ENCODE measurements around the gene RALGDS.

Gene RALGDS

GRCh38 chr9:133146746-133147411 lies 25.8 kb upstream of the RALGDS start:
- Histone ChIP-seq H3K27me3 (ENCODE audit: insufficient read depth, poor library complexity, severe bottlenecking) (no peaks in the 10 kb centered on the region), H3K4me3 (replicated peaks; ENCODE audit: insufficient read depth, low read length) (no peak overlapping the region), H3K27ac (replicated peaks) (no peak overlapping the region)
- TF ChIP-seq CTCF (IDR thresholded peaks at IDR 0.05; ENCODE audit: insufficient read depth, low read length): no peak
- TF ChIP-seq SPI1 (IDR thresholded peaks at IDR 0.05; ENCODE audit: borderline replicate concordance, low read depth): no peak
- TF ChIP-seq POLR2AphosphoS5 (IDR thresholded peaks at IDR 0.05; ENCODE audit: low read depth): no peak; the same call in 1 of the 2 replicates
- no peak for TF ChIP-seq GABPA (IDR thresholded peaks at IDR 0.05; ENCODE audit: low read depth)
- TF ChIP-seq, protein P1, sequence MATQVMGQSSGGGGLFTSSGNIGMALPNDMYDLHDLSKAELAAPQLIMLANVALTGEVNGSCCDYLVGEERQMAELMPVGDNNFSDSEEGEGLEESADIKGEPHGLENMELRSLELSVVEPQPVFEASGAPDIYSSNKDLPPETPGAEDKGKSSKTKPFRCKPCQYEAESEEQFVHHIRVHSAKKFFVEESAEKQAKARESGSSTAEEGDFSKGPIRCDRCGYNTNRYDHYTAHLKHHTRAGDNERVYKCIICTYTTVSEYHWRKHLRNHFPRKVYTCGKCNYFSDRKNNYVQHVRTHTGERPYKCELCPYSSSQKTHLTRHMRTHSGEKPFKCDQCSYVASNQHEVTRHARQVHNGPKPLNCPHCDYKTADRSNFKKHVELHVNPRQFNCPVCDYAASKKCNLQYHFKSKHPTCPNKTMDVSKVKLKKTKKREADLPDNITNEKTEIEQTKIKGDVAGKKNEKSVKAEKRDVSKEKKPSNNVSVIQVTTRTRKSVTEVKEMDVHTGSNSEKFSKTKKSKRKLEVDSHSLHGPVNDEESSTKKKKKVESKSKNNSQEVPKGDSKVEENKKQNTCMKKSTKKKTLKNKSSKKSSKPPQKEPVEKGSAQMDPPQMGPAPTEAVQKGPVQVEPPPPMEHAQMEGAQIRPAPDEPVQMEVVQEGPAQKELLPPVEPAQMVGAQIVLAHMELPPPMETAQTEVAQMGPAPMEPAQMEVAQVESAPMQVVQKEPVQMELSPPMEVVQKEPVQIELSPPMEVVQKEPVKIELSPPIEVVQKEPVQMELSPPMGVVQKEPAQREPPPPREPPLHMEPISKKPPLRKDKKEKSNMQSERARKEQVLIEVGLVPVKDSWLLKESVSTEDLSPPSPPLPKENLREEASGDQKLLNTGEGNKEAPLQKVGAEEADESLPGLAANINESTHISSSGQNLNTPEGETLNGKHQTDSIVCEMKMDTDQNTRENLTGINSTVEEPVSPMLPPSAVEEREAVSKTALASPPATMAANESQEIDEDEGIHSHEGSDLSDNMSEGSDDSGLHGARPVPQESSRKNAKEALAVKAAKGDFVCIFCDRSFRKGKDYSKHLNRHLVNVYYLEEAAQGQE (IDR thresholded peaks at IDR 0.05; ENCODE audit: insufficient replicate concordance, low read depth): no peak
- no peak for DNase-seq (ENCODE audit: low read depth in 1 of 2, low spot score in 1 of 2)

GRCh38 chr9:133144904-133145851 lies 24.1 kb upstream of the RALGDS start:
- no peaks in the 10 kb centered on the region for H3K27me3 ChIP-seq (ENCODE audit: insufficient read depth, poor library complexity, severe bottlenecking)
- no peak overlapping the region for H3K4me3 ChIP-seq (replicated peaks; ENCODE audit: insufficient read depth, low read length)
- no peak overlapping the region for H3K27ac ChIP-seq (replicated peaks)
- TF ChIP-seq POLR2AphosphoS5 (IDR thresholded peaks at IDR 0.05; ENCODE audit: low read depth) (no peak), SPI1 (IDR thresholded peaks at IDR 0.05; ENCODE audit: borderline replicate concordance, low read depth) (peak; percentile 49; the same call in 1 of the 2 replicates)
- DNase-seq (ENCODE audit: low read depth in 1 of 2, low spot score in 1 of 2): no peak

DNA sequence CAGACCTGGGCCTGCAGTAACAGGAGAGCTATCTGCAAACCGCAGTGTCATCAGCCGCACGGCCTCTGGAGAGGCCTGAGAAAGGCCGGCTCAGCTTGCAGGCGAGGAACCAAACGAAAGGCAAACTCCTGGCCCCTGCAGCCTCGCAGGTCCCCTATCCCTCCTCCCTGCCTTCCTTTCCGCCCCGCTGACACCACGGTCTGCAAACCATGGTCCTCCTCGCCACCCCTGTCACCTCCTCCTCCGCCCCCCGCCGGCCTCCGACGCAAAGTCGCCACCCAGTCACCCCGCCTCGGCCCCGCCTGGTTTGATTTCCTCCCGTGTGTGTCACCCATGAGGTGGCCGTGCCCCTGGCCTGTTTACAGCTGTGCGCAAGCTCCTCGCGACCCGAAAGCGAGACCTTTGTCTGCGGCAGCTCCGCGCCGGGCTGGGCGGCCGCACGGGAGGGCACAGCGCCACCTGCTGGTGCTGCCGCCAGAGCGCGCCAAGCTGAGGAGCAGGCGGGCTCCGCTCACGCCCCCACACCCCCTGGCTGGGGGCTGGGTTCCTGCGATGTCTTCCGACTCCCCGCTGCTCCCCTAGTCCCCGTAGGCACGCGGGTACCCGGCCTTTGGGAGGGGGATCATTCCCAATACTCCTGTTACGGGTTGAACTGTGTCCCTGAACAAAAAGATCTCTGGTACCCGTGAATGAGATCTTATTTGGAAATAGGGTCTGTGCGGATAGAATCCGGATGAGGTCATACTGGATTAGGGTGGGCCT lies 23.3 kb upstream of the RALGDS start:
- peak in 1 of 2 experiments; percentile 26 for DNase-seq (ENCODE audit: low read depth in 1 of 2, low spot score in 1 of 2)
- H3K27ac ChIP-seq (replicated peaks): no peak overlapping the region
- H3K4me3 ChIP-seq (replicated peaks; ENCODE audit: insufficient read depth, low read length): peak overlapping the region; percentile 14

GRCh38 chr9:133143639-133144141 lies 22.6 kb upstream of the RALGDS start:
- H3K27me3 ChIP-seq (ENCODE audit: insufficient read depth, poor library complexity, severe bottlenecking): no peaks in the 10 kb centered on the region
- DNase-seq (ENCODE audit: low read depth in 1 of 2, low spot score in 1 of 2): no peak
- H3K4me3 ChIP-seq (replicated peaks; ENCODE audit: insufficient read depth, low read length): no peak overlapping the region
- TF ChIP-seq GABPA (IDR thresholded peaks at IDR 0.05; ENCODE audit: low read depth): no peak
- H3K27ac ChIP-seq (replicated peaks): no peak overlapping the region

More for the DNA sequence above, 23.3 kb upstream of the RALGDS start:
- no peaks in the 10 kb centered on the region for H3K27me3 ChIP-seq (ENCODE audit: insufficient read depth, poor library complexity, severe bottlenecking)
- TF ChIP-seq GABPA (IDR thresholded peaks at IDR 0.05; ENCODE audit: low read depth): no peak
- TF ChIP-seq CTCF (IDR thresholded peaks at IDR 0.05; ENCODE audit: insufficient read depth, low read length): peak; percentile 53
